H1 (cell line): ENCODE results near the gene CHD5. TPM values are rescaled to one million over a fixed set of nuclear protein-coding genes. Genes with fewer than 3 reads are reported as not detected.

ENCODE experiments used
- CHD1 ChIP-seq: IDR thresholded peaks from 2 replicates; pipeline ENCODE4 v1.6.1; 2012; ENCODE audit warnings: low read depth, low read length, improper control_type of control experiment
- GTF2F1 ChIP-seq: IDR thresholded peaks from 2 replicates; pipeline ENCODE4 v1.6.1; 2012; ENCODE audit warnings: low read depth, low read length, improper control_type of control experiment, borderline replicate concordance
- KDM5A ChIP-seq: fragments of 200-600 bp; IDR thresholded peaks from 2 replicates; pipeline ENCODE4 v1.7.1; 2012; ENCODE audit warnings: mild to moderate bottlenecking, low read length, inconsistent platforms, mixed read lengths
- PHF8 ChIP-seq: fragments of 200-600 bp; sonication (generic); conservative IDR thresholded peaks from 2 replicates; pipeline ENCODE4 v1.7.1; 2012; ENCODE audit warnings: low read depth, mild to moderate bottlenecking, inconsistent platforms, low read length, moderate library complexity
- SIRT6 ChIP-seq: IDR thresholded peaks from one replicate; pipeline ENCODE4 v1.7.1; 2012; ENCODE audit warnings: low read length, inconsistent platforms
- polyA plus RNA-seq, 7 experiments: library from polyadenylated mRNA; depleted of rRNA in 3 of 7; stranded (reverse) in 5 of 7; unstranded in 2 of 7; fragments of >200 nt in 5 of 7; fragments of 200-250 nt in 2 of 7; gene quantifications; 1 replicate in 5 of 7; 2 replicates in 1 of 7; 4 replicates in 1 of 7; pipeline versions ENCODE4 v1.2.1 to v1.2.3, GENCODE V29; 2011 to 2013; ENCODE audit warnings: missing spikeins in 2 of 7, mixed read lengths in 2 of 7
- total RNA-seq: library from RNA; stranded (reverse); fragmentation: NEBNext Ultra II Directional; extraction: Animal tissue kit (Norgen Biotek cat#: 25700); gene quantifications from 2 replicates; pipeline ENCODE4 v1.2.1, GENCODE V29; 2021

CHD5 gene
- total and polyA plus RNA-seq, 2 of the 8 experiments (the other 6 are each of a cell fraction or from before 2014, with no cell fraction given): 0.42 to 1.8 TPM

DNA sequence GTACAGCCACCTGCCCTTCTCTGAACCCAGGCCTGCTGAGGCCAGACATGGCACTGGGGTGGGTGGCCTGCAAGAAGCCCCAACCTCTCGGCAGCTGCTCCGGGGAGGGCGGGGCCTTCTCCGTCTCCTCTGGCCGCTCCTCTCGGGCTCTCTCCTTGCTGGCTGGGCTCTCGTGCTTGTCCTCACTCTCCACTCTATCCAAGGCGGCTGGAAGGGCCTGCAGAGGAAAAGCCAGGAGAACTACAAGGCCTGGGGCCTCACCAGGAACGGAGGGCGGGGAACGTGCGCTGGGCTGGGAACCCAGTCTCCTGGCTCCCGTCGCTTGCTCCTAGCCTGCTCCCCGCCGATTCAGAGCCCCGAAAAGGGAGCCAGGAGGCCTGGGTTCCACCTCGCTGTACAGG lies 59.1 kb downstream of the CHD5 start (continued):
- TF ChIP-seq GTF2F1 (no peak), PHF8 (no peak), KDM5A (no peak), CHD1 (no peak), SIRT6 (no peak)
